Measurements from ENCODE around the gene C9orf152.
"Not testable (repeated sequence)": the region's sequence is repeated elsewhere in the genome, so short reads cannot be mapped to it uniquely, and the experiment has no call there.

Gene C9orf152, protein sequence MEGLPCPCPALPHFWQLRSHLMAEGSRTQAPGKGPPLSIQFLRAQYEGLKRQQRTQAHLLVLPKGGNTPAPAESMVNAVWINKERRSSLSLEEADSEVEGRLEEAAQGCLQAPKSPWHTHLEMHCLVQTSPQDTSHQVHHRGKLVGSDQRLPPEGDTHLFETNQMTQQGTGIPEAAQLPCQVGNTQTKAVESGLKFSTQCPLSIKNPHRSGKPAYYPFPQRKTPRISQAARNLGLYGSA

DNA sequence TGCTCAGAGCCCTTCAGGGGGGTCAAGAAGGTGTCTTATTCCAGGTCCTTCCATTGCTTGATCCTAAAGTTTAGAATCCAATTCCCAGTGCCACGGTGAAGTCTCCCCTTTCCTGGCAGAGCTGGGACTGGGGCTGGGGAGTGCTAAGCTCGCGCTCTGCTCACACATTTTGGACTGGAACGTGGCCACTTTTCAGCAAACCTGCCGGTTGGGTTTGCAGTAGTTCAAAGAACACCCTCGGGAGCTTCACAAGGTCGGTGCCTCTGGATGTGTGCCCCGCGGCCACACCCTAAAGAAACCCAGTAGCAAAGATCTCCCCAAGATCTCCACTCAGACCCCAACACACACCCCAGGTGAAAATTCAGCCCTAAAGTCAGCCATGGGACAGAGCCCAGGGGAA, at the start of gene C9orf152:
Gene C9orf152 (minus strand): TSS at position 129 of the 400 bp plus-strand sequence. CDS start 580 bp downstream, outside the sequence.
- FAIRE-seq, result no peak

DNA sequence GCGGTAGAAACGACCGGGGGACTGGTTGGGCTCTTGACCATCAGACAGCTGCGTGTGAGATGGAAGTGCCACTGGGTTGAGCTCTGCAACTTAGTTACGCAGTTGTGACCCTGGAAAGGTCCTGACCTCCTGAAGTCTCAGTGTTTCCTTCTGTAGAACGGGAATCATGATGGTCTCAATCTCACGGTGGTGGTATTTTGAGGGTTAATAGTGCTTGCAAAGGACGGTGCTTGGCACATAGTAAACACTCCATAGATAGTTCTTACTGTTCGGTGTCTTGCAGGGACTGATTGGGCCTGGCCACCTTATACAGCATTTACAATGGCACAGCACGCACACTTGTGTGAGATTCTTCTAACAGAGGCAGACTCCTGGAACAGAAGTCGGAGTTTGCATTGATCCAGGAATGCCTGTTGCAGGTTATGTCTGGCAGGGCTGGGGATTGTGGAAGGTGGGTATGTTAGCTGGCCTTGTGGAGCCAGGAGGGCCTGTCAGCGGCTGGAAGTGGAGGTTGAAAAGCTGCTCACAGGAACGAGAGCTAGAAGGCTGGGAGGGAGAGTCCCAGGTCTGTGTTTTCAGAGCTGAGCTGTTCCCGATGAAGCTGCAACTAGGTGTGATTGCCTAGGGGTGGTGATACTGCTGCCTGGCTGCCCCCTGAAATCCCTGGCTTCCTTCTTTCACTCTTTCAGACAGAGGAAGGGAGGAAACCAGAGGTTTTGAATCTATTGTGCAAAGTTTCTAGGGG, 49.3 kb upstream of the C9orf152 start:
- FAIRE-seq, result no peak

DNA sequence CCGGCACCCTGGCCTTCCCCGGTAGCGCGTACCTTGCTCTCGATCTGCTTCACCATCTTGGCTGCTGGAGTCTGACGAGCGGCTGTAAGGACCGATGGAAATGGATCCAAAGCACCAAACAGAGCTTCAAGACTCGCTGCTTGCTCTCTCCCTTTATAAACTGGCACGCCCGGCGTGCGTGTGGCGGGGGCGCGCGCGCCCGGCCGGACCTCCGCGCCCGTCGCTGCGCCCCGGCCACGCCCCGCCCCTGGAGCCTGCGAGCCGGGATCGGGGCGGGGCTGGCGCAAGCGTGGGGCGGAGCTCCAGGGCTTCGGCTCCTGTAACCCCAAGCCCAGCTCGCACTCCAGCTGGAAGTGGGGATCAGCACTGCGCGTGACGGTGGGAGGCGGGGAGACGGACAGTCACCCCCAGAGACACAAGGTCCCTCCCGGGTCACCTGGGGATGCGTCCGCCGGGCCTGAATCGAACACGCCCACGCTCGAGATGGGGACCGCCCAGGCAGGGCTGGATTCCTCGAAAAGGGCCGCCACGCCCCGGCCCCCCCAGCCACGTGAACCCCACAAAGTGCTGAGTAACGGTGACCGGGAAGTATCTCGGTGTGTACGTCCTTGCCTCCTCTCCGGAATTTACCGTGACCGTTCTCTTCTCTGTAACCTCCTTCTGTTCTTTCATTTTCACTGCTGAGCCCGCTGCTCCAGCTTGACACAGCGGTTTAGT, 48.6 kb upstream of the C9orf152 start, which contains the start of gene TXN:
Gene TXN (minus strand): TSS at position 128 of the 717 bp plus-strand sequence. CDS start 72 bp downstream, at position 56.
- no peak for FAIRE-seq

DNA sequence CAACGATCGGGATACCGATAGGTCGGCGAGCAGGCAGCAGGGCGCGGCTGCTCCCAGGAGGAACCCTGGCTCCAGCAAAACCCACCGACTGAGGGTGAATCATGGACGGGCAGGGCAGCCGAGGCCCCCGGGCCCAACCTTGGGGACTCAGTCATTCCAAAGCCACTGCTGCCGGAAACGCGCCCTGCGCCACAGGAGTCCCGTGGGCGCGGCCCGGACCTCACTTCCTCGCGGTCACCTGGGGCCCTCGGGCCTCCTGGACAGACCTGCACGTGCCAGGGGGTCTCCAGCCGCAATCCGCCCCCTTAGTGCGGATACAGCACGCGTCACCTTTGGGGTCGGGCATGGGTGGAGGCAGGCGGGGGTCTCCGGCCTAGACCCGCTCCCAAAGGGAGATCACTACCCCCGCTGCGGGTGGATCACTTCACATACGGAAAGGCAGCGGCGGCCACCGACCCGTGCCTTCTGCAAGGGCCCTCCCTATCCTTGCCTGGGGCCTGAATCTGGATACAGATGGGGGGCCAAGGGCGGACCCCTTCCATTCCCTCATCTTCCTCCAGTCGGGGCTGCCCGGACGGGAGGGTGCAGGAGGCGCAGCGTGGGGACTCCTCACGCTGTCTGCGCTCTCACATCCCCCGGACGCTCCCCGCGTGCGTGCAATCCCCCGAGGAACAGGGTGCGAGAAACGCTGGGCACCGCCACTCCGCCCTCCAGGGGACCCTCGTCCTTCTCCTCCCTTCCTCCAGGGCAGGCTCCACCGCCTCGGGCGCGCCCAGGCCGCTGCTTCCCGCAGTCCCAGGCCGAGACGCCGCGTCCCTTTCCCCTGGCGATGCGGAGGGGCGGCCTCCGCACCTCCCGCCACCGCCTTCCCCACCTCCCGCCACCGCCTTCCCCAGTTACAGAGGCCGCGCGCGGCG, 47.8 kb upstream of the C9orf152 start:
- FAIRE-seq, result no peak

DNA sequence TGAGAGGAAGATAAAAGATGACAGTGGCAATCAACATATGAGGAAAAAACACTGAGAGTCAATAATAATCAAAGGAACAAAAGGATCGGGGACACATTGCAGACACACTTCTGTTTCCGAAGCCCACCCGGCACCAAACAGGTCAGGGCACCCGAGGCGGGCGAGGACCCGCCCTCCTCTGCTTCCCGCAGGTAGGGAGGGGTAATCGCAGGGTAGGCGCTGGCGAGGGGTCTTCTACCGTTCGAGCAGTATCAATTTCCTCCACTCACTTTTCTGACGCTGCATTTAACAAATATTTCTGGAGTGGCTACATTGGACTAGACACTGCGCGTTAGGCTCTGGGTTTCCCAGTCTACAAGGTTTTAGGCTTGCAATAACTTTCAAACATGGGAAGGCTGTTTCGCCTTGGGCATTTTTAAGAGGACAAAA, 47.1 kb upstream of the C9orf152 start:
- no peak for FAIRE-seq

DNA sequence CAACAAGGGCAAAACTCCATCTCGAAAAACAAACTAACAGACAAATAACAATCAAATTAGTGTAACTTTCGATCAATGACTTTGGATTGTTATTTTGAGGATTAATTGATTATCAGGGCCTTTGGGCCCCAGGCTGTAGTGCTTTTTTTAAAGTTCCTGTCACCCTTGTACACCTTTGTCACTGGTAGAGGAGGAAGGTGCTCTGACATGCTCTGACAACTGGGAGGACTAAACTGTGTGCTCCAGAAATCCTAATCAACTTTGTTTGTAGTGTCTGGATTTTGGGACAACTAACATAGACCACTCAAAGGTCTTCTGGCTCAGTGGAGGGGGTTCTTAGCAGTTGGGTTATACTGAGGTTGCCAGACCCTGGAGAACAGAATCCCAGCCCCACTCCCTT, 46.5 kb upstream of the C9orf152 start:
- FAIRE-seq, result no peak

DNA sequence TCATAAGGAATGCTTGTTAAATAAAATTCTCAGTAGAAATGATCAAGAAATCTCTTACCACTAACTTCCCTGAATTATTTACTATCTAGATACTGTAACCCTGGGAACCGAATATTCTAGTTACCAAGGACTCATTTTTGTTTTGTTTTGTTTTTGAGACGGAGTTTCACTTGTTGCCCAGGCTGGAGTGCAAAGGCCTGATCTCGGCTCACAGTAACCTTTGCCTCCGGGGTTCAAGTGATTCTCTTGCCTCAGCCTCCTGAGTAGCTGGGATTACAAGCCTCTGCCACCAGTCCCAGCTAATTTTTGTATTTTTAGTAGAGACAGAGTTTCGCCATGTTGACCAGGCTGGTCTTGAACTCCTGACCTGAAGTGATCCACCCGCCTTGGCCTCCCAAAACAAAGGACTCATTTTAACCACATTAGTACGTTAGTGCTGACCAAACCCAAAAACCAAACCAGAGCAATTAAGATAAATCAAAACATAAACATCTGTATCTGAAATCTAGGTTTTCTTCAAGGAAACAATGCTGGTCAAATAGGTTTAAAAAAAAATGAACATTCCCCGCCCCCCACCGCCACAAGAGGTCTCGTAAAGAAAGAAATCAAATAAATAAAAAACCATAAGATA, 44.7 kb upstream of the C9orf152 start:
- no peak for FAIRE-seq

DNA sequence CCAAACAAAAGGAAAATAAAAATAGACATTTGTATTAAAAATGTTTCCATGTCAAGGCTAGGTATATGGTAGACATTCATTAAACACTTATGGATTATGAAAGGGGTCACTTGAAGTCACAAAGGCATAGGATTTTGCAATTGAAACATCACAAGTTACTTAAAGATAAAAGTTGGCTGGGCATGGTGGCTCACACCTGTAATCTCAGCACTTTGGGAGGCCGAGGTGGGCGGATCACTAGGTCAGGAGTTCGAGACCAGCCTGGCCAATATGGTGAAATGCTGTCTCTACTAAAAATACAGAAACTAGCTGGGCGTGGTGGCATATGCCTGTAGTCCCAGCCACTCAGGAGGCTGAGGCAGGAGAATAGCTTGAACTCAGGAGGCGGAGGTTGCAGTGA, 43.8 kb upstream of the C9orf152 start:
- not testable (repeated sequence) for FAIRE-seq

DNA sequence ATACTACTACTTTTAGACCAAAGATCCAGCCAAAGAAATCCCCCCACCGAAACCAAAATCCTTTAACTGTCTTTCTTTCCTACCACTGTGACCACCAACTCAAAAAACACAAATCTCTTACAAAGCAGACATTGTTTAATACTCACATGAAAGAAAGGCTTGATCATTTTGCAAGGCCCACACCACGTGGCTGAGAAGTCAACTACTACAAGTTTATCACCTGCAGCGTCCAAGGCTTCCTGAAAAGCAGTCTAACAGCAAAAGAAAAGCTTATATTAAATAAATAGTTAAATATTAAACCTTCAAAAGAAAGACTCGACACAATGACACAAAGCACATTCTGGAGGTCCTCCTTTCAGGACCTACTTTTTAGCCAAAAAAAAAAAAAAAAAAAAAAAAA, 43.3 kb upstream of the C9orf152 start:
- FAIRE-seq, result no peak

DNA sequence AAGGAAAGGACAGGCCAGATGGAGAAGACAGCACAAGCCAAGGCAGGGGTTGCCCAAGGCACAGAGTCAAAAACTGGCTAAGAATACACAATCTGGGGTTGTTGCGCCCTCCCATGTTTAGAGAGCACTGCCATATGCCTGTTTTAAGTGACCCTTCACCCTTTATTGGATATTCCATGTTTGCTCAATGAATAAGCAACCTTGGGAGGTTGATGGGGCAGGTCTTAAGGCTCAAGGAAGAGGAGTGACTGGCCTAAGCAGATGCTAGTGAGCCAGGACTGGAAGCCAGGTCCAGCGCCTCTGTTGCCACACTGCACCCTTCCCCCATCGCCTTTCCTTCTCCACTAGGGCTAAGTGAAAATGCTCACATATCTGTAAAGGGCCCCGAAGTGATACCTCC, 41.6 kb upstream of the C9orf152 start:
- FAIRE-seq, result no peak

DNA sequence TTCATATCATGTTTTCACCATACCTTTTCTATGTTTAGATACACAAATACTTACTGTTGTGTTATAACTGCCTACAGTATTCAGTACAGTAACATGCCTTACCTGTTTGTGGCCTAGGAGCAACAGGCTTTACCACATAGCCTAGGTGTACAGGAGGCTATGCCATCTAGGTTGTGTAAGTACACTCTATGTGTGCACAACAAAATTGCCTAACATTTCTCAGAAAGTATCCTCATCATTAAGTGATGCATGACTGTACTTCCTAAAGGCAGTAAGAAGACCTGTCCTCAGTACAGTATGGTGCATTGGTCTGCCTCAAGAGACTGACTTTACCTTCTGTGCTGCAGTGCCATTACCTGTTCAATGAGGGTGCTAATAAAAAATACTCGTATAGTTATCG, 40.4 kb upstream of the C9orf152 start:
- FAIRE-seq, result no peak

DNA sequence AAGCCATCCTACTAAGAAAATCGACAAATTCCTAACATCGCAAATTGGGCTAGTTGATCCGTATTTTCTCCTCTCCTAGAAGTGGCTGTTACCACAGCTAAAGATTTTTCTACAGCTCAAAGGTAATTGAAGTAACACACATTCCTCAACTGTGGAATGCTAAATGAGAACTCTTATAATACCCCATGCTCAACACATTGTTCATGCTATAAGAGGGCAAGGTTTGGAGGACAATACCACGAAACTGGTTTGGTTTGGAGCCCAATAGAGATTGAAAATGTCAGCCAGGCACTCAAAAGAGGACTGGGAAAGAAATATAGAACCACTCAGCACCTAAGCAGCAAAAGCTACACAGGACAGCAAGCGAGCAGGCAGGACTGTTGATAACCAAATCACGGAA, 38.3 kb upstream of the C9orf152 start:
- FAIRE-seq, result no peak

DNA sequence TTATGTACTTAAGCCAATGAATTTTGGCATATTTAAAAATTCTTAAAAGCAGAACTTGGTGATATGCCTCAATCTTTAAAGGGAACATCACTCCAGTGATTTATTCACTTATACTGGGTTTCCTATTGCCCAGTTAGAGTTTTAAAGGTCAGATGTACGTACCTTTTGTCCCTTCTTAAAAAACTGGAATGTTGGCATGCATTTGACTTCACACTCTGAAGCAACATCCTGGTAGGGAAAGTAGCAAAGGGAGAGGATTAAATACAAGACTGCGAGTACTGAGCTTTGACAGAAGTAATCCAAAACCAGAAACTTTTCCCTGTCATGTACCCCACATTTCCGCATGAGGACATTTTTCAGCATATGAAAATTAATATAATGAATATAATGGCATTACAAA, 36.7 kb upstream of the C9orf152 start:
- FAIRE-seq, result no peak

DNA sequence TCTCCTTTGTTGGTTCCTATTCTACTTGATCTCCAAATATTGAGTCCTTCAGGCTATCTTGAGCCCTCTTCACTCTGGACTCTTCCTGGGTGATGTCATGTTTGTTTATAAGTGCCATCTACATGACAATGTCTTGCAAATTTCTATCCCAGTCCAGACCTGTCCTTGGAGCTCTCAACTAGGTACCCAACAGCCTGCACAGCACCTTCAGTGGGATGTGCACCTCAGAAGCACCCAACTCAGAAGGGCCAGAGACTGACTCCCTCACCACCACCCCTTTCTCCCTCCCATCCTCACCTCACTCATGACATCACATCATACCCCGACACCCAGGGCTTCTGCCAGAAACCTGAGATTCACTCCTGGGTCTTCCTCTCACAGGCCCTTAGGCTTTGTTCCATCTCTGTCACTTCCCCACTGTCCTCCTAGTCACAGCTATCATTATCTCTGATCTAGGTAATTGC, 33.9 kb upstream of the C9orf152 start:
- no peak for FAIRE-seq

DNA sequence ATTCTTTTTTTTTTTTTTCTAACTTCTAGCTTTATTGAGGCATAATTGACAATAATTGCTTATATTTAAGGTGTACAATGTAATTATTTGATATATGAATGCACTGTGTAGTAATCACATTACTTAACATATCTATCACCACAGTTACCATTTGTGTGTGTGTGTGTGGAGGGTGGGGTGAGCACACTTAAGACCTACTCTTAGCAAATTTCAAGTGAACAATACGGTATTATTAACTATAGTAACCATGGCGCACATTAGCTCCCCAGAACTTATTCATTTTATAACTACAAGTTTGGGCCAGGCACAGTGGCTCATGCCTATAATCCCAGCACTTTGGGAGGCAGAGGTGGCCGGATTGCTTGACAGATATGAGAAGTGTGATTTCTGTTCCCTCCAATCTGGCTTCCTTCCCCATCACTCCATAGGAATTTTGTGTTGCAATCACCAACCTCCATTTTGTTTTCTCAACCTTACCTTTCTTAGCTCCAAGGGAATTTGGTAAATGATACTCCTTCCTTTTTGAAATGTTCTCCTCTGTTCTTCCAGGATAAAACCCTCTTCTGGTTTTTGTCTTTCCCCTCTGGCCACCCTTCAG, 33.4 kb upstream of the C9orf152 start:
- FAIRE-seq, result no peak

DNA sequence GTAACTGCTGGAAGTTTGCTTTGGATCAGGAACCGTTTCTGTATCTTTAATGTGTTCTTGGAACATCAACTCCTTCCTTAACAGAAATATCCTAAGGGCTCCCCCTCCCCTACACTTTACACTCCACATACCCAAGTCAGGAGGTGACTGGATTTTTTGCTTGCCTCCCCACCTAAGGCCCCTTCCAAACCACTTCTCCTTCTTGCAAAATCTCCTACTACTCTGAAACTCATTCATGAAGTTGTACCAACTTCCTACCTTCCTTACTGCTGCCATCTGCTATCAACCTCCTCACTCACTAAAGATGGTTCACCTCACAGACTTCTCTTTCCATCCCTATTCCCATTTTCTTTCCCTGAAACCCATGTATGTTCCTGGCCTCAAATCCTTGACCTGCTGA, 32.2 kb upstream of the C9orf152 start:
- no peak for FAIRE-seq

DNA sequence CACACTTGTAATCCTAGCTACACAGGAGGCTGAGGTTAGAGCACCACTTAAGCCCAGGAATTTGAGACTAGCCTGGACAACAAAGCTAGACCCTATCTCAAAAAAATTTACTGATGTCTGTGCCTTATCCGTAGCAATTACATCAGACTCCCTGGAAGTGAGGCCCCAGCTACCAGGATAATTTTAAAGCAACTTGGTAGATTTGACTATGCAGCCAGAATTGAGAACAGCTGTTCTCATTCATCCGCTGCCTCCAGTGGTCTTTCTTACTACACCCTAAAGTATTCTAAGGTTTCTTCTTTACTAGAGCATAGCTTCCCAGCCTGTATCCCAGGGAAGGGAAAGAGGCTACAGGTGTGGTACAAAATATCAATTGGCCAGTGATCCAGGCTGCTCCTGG, 20.4 kb upstream of the C9orf152 start:
- FAIRE-seq, result no peak

DNA sequence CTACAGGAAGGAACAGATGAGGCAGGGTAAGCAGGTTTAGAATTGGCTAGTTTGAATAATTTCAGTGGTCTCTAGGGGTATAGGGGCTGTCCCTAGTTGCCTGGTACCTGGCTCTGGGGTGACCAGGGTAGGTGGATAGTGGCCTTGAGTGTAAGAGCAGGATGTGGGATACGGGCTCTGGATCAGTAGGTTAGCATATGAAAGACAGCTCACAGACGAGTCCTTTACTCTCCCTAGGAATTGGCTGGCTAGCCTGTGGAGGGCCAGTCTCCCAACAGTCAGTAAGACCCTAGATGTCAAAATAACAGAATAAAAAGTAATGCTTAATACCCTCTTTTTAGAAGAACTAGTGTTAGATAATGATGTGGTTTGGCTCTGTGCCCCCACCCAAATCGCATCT, 16.6 kb upstream of the C9orf152 start:
- no peak for FAIRE-seq

DNA sequence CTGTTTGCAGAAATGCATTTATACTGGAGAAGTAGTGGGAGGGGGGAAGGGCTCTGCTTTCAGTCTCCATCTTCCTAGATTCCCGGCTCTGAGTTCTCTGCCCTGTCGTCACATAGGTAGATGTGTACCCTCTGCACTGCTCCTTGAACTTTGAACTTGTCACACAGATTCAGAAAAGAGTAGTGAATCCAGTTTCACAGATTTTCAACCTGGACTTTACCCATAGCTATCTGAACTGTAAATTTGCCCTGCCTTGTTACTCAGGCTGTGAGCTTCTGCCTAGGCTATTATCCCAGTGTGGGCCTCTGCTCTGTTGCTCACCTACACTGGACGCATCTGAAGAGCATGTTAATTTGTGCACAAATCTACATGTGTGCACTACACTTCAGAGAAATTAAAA, 12.8 kb upstream of the C9orf152 start:
- no peak for FAIRE-seq

DNA sequence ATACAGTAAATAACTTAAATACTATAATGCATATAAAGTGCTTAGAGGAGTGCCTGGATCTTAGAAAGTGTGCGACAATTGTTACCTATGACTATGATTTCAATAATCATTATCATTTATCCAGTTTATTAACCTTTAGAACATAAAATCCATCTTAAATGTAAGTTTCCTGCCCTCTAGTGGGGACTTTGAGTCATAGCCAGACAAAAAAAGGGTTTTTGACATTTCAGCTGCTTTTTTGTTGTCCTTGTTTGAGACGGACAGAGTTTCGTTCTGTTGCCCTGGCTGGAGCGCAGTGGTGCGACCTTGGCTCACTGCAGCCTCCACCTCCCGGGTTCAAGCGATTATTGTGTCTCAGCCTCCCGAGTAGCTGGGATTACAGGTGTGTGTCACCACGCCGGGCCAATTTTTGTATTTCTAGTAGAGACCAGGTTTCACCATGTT, 9.7 kb upstream of the C9orf152 start:
- FAIRE-seq, result no peak

DNA sequence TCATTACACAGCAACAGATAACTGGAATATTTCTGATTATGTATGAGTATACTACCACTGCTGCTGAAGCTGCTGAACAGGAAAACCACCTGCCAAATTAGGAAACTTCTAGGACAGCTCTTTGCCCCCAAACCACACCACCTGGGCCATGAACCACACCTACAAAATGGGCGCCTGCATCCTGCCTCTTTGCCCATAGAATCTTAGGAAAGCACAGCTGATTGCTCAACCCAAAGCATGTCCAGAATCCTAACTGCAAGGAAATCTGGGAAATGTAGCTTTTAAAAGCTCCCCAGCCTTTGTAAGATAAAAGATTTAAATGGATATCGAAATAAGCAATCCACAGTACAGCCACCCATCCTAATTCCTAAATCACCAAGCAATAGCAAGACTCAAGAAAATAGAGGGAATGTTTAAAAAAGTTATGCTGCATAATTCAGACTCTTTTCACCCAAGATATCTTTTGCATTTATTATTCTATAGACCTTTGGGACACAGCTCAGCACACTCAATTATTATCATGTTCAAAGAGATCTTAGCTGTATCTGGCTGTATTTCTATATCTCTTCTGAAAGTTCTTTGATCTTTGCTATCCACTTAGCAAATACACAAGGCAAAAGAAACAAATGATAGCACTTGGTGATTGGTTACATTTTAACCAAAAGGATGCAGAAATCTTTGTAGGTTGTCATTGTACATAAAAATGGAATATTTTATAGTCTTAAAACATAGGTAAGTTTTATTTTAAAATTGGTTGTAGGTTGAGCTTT, 6.8 kb upstream of the C9orf152 start:
- no peak for FAIRE-seq

Data from colon (tissue), 2 donors.